Fibroblast of villous mesenchyme (primary cell): Measurements from ENCODE around the gene RPS8. TPM values are rescaled to one million over a fixed set of nuclear protein-coding genes. Genes with fewer than 3 reads are reported as not detected.
"Not testable (repeated sequence)": the region's sequence is repeated elsewhere in the genome, so short reads cannot be mapped to it uniquely, and the experiment has no call there.

Experiments
- DNase-seq: peaks from one replicate; pipeline ENCODE4 v3.0.0-alpha.2; 2010; ENCODE audit warnings: low read depth
- H3K4me3 ChIP-seq: 2 replicates; pipeline ENCODE4 v1.5.1; 2011; ENCODE audit warnings: low read depth, mild to moderate bottlenecking, low read length
- CTCF ChIP-seq: IDR thresholded peaks from 2 replicates; pipeline ENCODE4 v1.5.1; 2012; ENCODE audit warnings: low read depth, mild to moderate bottlenecking, low read length; ENCODE audit not compliant: insufficient read depth
- total RNA-seq: library from RNA; depleted of rRNA; stranded (reverse); fragments of >200 nt; gene quantifications from 2 replicates; pipeline ENCODE4 v1.2.3, GENCODE V29; 2012

Gene RPS8
- total RNA-seq, result 1,148 and 1,233 TPM in 2 replicates

- peak within 1 kb of the TSS; percentile 95 for H3K4me3 ChIP-seq
- DNase-seq, result peak; percentile 95
- no peak for TF ChIP-seq CTCF
Measured at GRCh38 chr1:44775078-44775929, at the start of gene RPS8. TSS of gene RPS8 (plus strand) at chr1:44775540. CDS start at chr1:44775597, 57 bp downstream.

- peak within 1 kb of the TSS; percentile 35 for H3K4me3 ChIP-seq
- peak; percentile 98 for DNase-seq
- peak; percentile 79 for TF ChIP-seq CTCF
Measured at GRCh38 chr1:44730741-44731512, 44.4 kb upstream of the RPS8 start, which contains the start of gene RNU5D-1. TSS of gene RNU5D-1 (minus strand) at chr1:44731170.

- no peak overlapping the region for H3K4me3 ChIP-seq
- TF ChIP-seq CTCF, result no peak
- peak; percentile 39 for DNase-seq
Measured at GRCh38 chr1:44733365-44733764, 42.0 kb upstream of the RPS8 start.

GRCh38 chr1:44733784-44734183 lies 41.6 kb upstream of the RPS8 start:
- no peak overlapping the region for H3K4me3 ChIP-seq
- TF ChIP-seq CTCF, result no peak
- no peak for DNase-seq

GRCh38 chr1:44735992-44736391 lies 39.3 kb upstream of the RPS8 start:
- H3K4me3 ChIP-seq, result no peak overlapping the region
- DNase-seq, result no peak
- TF ChIP-seq CTCF, result no peak

- peak overlapping the region; percentile 93 for H3K4me3 ChIP-seq
- not testable (repeated sequence) for DNase-seq
Measured at GRCh38 chr1:44738953-44739306, 36.4 kb upstream of the RPS8 start.
